GM12878 (cell line): ENCODE data around the gene OGFRL1.

Experiments used
- ATF2 ChIP-seq: IDR thresholded peaks from 2 replicates; pipeline ENCODE4 v1.6.1; 2012; ENCODE audit warnings: low read length, inconsistent platforms
- E2F4 ChIP-seq: IDR thresholded peaks from 2 replicates; pipeline ENCODE4 v1.6.1; 2012; ENCODE audit warnings: low read depth, low read length, improper control_type of control experiment
- EP300 ChIP-seq, 2 experiments: fragments of 150-350 bp in 1 of 2; IDR thresholded peaks; 2 replicates each; pipeline ENCODE4 v1.6.1; 2011 to 2012; ENCODE audit warnings: low read depth in 2 of 2, low read length in 2 of 2, borderline replicate concordance in 1 of 2, improper control_type of control experiment in 1 of 2, inconsistent platforms in 1 of 2; ENCODE audit not compliant: control insufficient read depth in 1 of 2
- EZH2 ChIP-seq: IDR thresholded peaks from 2 replicates; pipeline ENCODE4 v1.6.1; 2012; ENCODE audit warnings: low read depth, mild to moderate bottlenecking, control low read depth, inconsistent platforms, low read length, borderline replicate concordance; ENCODE audit not compliant: control insufficient read depth
- IKZF2 ChIP-seq, 2 experiments: fragments of 450-650 bp; IDR thresholded peaks; 2 replicates each; pipeline ENCODE4 v1.6.1; 2017; ENCODE audit warnings: mild to moderate bottlenecking in 2 of 2, moderate library complexity in 2 of 2
- JUNB ChIP-seq: IDR thresholded peaks from 2 replicates; pipeline ENCODE4 v1.6.1; 2016; ENCODE audit warnings: antibody characterized with exemption, mild to moderate bottlenecking
- NFIC ChIP-seq: IDR thresholded peaks from 2 replicates; pipeline ENCODE4 v1.6.1; 2012; ENCODE audit warnings: low read depth, mild to moderate bottlenecking, inconsistent platforms, low read length, moderate library complexity
- POLR2A ChIP-seq: IDR thresholded peaks from 2 replicates; pipeline ENCODE4 v1.6.1; 2011; ENCODE audit warnings: low read depth, mild to moderate bottlenecking, low read length
- POLR2AphosphoS2 ChIP-seq: IDR thresholded peaks from 2 replicates; pipeline ENCODE4 v1.6.1; 2011; ENCODE audit warnings: low read depth, mild to moderate bottlenecking, low read length, improper control_type of control experiment, moderate library complexity
- SUPT20H ChIP-seq: IDR thresholded peaks from 2 replicates; pipeline ENCODE4 v1.6.1; 2011; ENCODE audit warnings: low read depth, mild to moderate bottlenecking, low read length, moderate library complexity, borderline replicate concordance; ENCODE audit not compliant: control insufficient read depth
- TF ChIP-seq, protein P1 (sequence below), 3 experiments: IDR thresholded peaks in 2 of 3; conservative IDR thresholded peaks in 1 of 3; 2 replicates each; pipeline ENCODE4 v1.5.1; 2011; ENCODE audit warnings: low read depth in 3 of 3, low read length in 3 of 3, mild to moderate bottlenecking in 3 of 3, control low read depth in 2 of 3, moderate library complexity in 2 of 3, inconsistent platforms in 1 of 3, mixed read lengths in 1 of 3; ENCODE audit not compliant: control insufficient read depth in 2 of 3, insufficient read depth in 1 of 3; ENCODE audit errors: extremely low read depth in 1 of 3

GRCh38 chr6:71290611-71291010, 2.0 kb downstream of the OGFRL1 start:
- no peak for TF ChIP-seq POLR2AphosphoS2
- TF ChIP-seq POLR2A: no peak
- no peak for TF ChIP-seq E2F4
- TF ChIP-seq, protein P1, sequence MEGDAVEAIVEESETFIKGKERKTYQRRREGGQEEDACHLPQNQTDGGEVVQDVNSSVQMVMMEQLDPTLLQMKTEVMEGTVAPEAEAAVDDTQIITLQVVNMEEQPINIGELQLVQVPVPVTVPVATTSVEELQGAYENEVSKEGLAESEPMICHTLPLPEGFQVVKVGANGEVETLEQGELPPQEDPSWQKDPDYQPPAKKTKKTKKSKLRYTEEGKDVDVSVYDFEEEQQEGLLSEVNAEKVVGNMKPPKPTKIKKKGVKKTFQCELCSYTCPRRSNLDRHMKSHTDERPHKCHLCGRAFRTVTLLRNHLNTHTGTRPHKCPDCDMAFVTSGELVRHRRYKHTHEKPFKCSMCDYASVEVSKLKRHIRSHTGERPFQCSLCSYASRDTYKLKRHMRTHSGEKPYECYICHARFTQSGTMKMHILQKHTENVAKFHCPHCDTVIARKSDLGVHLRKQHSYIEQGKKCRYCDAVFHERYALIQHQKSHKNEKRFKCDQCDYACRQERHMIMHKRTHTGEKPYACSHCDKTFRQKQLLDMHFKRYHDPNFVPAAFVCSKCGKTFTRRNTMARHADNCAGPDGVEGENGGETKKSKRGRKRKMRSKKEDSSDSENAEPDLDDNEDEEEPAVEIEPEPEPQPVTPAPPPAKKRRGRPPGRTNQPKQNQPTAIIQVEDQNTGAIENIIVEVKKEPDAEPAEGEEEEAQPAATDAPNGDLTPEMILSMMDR (IDR thresholded peaks at IDR 0.05 in 2 of 3, conservative IDR thresholded peaks at IDR 0.05 in 1 of 3; ENCODE audit: control insufficient read depth in 2 of 3, extremely low read depth in 1 of 3, insufficient read depth in 1 of 3, low read depth in 3 of 3, low read length in 3 of 3): no peak
- no peak for TF ChIP-seq SUPT20H
- no peak for TF ChIP-seq EP300 (IDR thresholded peaks at IDR 0.05; ENCODE audit: borderline replicate concordance in 1 of 2, control insufficient read depth in 1 of 2, low read depth in 2 of 2, low read length in 2 of 2)
- no peak for TF ChIP-seq NFIC
- TF ChIP-seq ATF2: no peak
- TF ChIP-seq JUNB: no peak
- TF ChIP-seq EZH2: no peak
- no peak for TF ChIP-seq IKZF2 (IDR thresholded peaks at IDR 0.05)
